HG03432 (cell line): ENCODE data around the gene NDST3.
A peak's percentile ranks its signal among the peaks of the same experiment; 100 is the strongest.

ENCODE experiments used
- ATAC-seq: cut with Tn5 transposase; IDR thresholded peaks from one replicate; pipeline ENCODE4 v1.9.1; 2021; ENCODE audit warnings: mild to moderate bottlenecking, moderate library complexity; ENCODE audit not compliant: unreplicated experiment

The NDST3 gene

DNA sequence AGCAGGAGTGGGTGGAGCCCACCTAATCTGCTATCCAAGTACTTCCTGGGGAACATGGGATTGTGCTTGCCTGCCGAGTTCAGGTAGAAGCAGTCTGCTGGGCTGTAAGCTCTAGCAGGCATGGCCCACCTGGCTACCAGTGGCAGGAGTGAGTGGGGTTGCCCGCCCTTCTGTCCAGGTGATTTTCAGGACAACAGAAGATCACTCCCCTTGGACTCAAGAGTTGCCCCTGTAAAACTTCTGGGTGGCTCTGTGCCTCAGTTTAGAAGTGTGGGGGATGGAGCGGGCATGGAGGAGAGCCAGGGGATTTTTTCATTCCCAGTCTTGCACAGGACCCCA, 43.5 kb downstream of the NDST3 start:
- ATAC-seq, result peak; percentile 8

DNA sequence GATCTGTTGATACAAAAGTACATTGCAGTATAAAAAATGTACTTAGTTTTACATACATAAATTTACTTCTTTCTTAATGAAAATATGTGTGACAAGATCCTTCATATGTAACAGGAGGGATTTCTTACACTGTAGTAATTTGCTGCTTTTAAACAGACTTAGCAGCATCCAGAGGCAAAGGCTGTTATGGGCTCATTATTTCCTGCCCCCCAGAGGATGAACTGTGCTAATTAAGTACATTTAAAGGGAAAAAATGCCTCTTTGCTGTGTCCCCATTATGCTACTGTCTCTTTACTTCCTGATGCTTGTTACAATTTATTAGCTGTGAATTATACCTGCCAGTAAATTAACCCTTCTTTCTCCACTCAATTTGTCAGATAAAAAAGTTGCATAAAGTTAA, 47.1 kb downstream of the NDST3 start:
- ATAC-seq, result no peak

DNA sequence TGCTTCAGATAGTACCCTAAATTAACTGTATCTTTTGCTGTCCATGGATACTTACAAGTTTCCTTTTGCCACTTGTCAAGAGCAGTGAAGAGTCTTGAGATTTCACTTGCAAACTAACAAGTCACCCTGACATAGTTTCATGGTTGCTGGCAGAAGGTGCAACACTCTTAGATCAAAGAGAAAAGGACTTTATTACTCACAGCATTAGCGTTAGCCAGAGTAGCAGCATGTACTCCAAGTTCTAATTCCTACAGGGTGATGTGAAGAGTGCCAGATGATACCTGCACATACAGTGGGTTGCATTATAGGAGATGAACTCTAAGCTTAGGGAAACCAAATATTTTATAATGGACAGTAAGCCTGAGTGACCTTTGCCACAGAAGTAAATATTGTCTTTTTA, 47.9 kb downstream of the NDST3 start:
- no peak for ATAC-seq

DNA sequence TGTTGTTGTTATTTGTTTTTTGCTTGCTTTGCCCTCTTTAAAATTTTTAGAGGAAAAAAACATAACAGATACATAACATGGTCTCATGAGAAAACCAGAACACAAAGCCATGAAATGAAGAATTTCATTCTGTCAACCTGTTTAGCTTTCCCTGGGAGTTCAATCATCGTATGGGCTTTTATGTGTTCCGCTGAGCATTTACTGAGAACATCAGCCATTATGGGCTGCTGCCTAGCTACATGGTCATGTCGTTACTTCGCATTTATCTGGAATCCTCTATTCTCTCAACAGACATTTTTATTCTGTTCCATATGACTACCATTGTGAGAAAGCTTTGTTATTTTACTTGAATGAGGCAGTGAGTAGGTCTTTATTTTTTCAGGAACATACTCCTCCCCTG, 51.4 kb downstream of the NDST3 start:
- no peak for ATAC-seq

DNA sequence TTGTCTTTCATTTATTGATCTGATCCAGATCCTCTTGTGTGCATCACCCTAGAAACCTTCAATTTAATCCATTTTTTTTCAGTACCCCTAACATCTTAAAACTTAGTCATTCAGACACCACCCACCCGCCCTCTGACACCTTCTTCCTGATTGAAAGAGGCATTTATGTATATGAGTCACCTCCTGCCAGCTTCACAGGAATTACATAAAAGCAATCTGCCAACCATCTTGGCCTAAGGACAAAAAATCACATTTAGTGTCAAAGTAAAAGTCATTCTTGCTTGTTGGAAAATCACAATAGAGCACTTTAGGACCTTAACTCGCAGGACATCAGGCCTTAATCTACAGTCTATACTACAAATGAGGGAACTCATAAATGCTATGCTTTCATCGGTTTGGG, 52.1 kb downstream of the NDST3 start:
- no peak for ATAC-seq

DNA sequence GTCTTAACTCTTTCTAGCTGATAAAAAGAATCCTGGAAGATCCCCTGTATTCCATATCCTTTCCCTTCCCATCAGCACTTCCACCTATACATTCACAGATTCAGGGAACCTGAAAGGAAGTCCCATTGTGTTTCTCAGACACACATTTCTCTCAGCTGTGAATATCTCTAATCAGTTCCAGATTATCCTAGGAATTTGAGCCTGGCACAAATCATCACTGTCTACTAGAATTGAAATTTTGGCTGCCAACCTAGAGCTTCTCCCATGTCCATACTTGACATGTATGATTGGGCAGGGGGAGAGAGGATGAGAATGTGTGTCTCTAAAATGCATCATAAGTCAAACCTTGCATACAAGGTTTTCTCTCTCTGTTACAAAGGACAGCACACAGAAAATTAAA, 53.1 kb downstream of the NDST3 start:
- ATAC-seq, result no peak

DNA sequence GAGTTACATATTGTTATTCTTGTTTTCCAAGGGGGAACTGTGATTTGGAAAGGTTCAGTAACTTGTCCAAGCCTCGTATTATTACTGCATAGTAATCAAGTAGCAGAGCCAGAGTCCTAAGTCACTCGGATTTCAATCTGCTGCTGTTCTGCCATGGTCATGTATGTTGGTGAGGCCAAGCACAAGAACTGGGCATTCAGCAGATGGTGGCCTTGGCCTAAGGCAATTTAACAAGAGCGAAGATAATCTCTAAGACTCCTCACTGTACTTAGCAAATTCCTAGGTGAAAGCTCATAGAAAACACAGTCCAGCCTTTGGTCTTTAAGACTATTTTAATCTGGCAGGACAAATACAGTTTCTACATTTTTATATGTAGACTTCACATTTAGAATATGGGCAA, 64.8 kb downstream of the NDST3 start:
- no peak for ATAC-seq

DNA sequence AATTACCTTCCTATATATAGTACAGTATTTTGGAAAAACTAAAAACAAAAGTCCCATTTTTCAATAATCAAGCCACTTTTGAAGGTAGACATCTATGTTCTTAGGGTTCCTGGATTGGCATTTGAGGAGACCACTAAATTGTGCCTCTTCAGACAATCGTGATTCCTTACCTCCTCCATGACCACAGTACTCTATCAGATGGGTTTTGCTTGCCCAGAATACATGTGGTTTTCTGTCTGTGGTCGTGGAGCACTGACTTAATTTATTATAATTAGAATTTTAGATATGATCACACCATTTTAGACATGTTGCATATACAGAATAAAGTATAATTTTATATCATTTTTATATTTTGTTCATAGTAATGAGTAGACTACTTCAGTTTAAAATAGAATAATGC, 67.9 kb downstream of the NDST3 start:
- no peak for ATAC-seq

DNA sequence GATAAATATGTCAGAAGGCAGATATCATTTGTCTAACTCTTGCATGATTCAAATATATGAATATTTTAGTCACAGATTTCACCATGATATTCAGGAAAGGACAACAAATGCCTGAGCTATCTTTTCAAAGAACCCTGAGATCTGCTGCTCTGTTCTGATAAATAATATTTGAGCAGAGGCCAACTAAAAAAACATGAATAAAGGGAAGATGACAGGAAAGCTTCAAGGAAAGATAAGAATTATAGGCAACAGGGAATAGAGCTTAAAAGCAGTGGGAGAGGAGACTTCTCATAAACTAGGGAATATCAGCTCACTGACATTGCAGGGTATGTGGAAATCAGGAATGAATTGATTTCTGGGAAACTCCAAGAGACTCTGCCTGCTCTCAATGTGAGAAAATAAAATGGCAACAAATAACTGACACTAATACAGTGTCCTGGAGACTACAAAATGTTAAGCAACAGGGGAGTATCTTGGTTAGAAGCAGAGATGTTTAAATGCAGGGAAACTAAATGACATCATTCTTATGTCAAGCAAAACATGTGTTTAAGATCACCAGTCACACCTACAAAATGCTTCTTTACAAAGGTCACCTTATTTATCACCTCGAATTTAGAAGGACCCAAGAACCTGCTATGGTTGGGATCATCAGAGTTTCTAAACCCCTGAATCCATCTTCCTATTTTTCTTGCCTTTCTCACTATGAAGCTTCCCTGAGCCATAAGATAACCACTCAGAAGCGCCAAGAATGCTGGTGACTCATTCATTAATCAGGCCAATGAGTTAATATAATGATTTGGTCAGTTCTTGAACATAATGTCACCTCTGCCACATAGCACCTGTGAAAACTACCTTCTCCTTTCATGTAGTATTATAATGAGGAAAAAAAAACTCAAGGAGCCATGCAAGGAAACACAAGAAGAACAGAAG, 78.1 kb downstream of the NDST3 start:
- no peak for ATAC-seq

DNA sequence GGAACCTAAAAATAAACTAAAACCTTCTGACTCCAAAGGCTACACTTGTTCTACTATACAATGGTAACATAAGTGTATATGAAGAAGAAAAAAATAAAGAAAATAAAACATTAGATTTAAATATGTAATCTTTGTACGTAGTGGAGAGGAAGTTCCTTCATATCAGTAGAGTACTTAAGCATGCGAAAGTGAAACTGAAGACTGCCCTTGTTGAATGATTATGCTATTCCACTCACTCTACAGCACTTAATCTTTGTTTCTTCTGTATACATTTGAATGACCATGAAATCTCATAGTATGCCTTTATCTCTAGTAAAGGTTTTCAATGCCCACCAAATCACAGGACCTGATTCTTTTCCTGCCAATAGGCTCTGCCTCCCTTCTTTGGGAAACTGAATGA, 78.9 kb downstream of the NDST3 start:
- peak; percentile 86 for ATAC-seq

DNA sequence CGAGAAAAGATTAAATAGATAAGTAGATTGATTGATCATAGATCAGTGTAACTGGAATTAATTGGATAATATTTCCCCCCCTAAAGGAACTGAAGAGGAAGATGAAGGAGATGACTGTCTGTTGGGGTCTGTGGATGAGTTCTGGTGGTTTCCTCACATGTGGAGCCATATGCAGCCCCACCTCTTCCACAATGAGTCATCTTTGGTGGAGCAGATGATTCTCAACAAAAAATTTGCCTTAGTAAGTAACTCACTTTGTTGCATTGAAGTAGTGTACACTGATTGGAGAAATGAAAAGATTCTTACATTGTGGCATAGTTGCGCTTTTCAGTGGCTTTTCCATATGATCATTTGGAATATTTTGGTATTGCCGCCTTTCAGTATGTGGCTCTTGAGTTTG, 80.4 kb downstream of the NDST3 start:
- no peak for ATAC-seq

DNA sequence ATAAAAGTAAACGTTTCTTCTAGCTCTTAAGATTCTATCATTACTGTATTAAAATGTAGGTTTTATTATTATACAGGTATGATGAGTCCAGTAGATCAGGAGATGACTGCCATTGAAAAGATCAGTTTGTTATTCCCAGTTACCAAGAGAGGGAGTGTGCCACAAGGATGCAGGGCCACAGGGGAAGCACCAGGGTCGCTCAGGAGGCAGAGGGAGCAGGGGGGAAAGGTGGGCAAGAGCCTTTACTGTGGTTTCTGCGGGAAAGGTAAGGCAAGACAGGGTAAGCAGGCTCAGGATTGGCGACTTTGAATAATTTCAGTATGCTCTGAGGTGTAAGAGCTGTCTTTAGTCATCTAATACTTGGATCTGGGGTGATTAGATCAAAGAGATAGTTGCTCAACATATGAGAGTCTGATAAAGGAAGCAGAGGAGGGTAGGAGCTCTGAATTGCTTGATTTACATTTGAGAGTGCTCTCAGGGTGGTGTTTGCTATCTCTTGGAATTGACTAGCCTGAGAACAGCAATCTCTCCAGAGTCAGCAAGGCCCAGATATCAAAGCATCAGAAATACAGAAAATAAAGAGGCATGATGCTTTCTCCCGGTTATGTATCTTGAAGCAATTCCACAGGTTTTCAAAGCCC, 86.0 kb downstream of the NDST3 start:
- ATAC-seq, result no peak

DNA sequence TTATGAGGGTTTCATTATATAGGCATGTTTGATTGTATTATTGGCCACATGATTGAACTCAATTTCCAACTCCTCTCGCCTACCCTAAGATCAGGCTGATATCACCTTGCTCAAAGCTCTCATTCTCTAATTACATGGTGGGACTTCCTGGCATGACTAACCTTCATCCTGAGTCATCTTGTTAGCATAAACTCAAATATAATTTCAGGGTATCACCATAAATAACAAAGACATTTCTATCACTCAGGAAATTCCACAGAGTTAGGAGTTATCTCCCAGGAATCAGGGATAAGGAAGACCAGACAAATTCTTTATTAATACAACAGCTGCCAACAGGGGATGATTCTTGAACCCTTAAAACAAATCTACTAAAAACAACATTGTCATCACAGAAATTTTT, 90.7 kb downstream of the NDST3 start:
- no peak for ATAC-seq

DNA sequence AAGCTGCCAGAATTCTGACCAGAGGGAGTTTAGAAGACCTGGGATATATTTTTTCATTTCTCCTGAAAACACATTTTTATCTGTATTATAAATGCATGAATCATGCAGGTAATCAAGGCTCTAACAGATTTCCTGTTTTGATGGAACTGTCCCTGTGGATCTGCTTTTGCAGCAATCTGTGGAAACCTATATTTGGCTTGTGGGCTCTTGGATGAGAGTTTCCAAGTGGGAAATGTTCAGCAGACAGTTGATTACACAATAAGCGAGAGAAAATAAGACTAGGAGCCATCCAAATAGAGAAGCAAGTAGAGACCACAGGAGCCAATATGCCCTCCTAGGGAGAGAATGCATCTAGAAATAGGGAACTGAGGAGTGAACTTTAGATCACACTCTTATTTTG, 105.0 kb downstream of the NDST3 start:
- ATAC-seq, result no peak

DNA sequence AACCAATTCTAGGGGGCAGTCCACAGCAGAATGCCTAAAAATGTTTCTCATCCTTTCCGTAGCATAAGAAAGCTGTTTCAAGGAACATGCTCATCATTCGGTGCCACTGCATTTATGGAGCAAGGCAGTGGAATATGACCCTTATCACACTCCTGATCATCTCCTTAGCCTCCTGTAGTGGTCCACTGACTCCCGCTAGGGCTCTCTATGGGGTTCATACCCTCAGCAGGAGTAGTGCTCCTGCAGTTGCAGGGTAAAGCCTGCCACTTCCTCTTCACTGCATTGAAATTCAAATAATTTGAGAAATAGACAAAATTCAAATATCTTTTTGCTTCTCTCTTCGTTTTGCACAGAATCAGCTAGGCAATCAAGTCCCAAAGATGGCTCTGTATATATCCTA, 107.0 kb downstream of the NDST3 start:
- ATAC-seq, result no peak

DNA sequence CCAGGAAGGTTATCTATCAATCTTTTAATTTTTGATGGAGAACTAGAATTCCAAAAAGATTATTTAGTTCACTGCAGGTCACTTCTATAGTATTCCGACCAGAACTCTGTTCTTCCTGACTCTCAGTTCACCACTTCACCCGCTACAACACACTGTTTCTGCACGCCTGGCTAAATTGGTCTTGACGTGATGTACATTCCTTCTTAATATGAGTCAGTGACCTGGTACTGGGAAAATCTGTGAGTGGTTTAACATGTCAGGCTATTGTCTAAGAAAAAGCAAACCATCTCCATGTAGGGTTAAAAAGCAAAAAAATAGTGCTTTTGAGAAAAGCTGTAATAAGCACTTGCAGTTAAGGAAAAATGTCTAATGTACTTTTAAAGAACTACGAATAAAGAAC, 120.4 kb downstream of the NDST3 start:
- no peak for ATAC-seq

DNA sequence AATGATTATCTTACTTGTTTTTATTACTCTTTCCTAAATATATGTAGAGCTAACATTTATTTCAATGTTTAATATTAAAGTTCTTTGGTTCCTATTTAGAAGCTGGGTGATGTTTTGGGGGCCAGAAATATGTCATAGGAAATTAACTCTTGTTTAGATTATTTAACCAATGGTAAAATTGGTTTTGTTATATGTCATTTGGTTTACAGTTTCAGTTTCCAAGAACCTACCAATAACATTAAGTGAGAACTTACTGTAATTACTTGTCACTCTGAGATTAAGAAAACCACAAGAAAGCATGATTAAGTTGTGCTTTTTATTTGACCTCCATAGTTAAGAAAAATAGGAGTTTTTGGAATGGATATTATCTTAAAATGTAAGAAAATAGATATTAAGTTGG, 121.2 kb downstream of the NDST3 start:
- ATAC-seq, result no peak

DNA sequence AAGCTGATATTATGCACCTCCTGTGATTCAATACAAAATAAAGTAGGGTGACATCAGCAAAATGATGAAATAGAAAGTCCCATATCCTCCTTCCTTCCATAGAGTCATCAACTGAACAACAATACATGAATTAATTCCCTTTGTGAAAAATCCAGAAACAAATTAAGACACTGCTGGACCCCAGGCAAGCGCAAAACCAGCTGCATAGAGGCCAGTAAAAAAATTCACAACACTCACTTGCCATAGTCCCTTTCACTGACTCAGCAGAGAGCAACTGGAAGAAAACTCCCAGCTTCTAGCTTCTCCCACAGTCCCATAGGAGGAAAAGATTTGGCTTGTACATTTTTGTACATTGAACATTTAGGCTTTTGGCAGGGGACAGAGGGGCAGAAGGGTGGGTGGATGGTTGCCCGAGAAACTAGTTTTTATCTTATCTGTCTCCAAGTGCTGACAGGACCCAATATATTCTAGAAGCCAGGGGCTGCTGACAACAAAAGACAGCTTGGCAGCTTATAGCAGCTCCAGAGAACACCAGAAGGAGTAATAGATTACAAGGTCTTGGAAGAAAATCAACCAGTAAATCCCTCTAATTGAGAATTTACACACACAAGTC, 124.6 kb downstream of the NDST3 start:
- ATAC-seq, result no peak

DNA sequence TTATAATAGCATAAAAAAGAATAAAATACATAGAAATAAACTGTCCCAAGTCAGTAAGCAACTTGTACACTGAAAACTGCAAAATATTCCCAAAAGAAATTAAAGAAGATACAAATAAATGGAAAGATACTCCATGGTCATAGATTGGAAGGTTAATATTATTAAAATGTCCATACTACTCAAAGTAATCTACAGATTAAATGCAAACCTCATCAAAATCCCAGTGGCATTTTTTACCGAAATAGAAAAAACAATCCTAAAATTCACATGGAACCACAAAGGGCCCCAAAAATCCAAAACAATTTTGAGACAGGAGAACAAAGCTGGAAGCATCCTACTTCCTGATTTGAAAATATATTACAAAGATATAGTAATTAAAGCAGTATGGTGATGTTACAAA, 133.0 kb downstream of the NDST3 start:
- ATAC-seq, result no peak

DNA sequence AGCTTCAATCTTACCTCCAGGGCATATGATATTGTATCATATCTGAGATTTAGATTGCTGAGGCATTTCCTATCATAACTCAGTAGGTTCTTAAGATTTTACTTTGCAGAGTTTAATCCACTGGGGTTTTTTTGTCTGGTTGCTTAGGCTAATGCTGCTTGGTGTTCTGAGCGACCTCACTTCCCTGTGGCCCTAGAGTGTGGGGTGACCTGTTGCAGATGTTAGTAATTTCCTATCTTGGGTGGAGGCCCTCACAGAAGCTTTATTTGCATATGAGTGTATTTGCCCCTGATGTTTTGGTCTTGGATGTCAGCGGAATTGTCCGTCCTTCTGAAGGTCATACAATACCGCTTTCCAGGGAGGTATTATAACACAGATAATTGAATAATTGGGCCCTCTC, 137.1 kb downstream of the NDST3 start:
- ATAC-seq, result no peak

DNA sequence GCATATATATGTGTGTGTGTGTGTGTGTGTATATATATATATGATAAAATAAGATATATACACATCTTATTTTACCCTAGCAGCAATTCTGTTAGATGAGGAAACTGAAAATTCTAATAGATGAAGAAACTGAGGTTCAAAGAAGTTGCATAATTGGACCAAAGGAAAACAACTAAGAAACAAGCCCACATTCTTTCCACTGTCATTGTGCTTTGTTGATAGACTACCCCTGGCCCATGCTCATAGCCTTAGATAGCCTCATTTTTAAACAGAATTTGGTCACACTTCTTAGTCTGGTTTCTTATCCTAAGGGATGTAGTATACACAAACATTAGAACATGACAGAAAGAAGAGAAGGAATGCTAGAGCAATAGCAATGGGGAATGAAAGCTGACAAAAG, 138.8 kb downstream of the NDST3 start:
- no peak for ATAC-seq
